ENCODE measurements around the gene PEAK3.

DNA sequence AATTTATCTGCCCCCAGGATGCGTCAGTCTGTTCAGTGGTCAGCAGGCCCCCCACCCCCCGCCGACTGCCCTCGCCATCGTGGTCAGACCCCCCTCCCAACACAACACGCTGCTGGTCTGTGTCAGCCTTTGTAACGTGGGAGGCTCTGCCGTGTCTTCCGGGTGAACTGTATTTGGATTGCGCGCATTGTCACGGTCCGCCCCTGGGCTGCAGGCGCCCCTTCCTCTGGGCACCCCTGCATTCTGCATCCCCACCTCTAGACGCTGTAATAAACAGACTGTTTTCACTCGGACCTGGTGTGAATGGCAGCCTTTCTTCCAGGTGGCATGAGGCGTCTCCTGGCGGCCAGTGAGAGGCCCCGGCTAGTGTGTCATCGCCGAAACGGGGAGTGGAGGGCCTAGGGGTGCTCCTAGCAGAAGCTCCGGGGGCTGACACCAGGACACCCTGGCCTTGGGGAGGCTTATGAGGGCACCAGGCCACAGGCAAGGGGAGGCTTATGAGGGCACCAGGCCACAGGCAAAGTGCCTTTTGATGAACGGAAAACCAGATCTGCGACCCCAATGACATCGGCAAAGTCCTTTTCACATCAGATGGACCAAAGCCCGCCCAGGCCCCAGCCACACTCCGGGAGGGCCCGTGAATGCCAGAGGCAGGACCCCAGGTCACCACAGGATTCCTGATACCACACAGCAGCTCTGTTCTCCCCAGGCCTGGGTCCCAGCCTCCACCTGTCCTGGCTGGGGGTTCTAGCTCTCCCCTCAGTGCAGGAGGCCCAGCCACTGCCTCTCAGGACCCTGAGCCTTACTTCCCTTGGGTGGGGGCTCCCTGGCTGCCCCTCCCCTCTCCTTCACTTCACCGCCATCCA lies 49.5 kb downstream of the PEAK3 start:
- TF ChIP-seq, protein P1, sequence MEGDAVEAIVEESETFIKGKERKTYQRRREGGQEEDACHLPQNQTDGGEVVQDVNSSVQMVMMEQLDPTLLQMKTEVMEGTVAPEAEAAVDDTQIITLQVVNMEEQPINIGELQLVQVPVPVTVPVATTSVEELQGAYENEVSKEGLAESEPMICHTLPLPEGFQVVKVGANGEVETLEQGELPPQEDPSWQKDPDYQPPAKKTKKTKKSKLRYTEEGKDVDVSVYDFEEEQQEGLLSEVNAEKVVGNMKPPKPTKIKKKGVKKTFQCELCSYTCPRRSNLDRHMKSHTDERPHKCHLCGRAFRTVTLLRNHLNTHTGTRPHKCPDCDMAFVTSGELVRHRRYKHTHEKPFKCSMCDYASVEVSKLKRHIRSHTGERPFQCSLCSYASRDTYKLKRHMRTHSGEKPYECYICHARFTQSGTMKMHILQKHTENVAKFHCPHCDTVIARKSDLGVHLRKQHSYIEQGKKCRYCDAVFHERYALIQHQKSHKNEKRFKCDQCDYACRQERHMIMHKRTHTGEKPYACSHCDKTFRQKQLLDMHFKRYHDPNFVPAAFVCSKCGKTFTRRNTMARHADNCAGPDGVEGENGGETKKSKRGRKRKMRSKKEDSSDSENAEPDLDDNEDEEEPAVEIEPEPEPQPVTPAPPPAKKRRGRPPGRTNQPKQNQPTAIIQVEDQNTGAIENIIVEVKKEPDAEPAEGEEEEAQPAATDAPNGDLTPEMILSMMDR (IDR thresholded peaks at IDR 0.05) = no peak
- TF ChIP-seq POLR2A (IDR thresholded peaks at IDR 0.05) = no peak

Measured in upper lobe of left lung (tissue), 4 donors.